ENCODE measurements around the gene RNU1-3.
"Not testable (repeated sequence)": the region's sequence is repeated elsewhere in the genome, so short reads cannot be mapped to it uniquely, and the experiment has no call there.

GRCh38 chr1:16713480-16713879 is 46.7 kb upstream of the RNU1-3 start:
- TF ChIP-seq CTCF (IDR thresholded peaks at IDR 0.05; ENCODE audit: low read length); EZH2 (IDR thresholded peaks at IDR 0.05; ENCODE audit: borderline replicate concordance, low read length): not testable (repeated sequence)

All from OCI-LY1 (cell line).